Panc1 (cell line): ENCODE results near the gene ACER3.
A peak's percentile ranks its signal among the peaks of the same experiment; 100 is the strongest.

Experiments used
- CTCF ChIP-seq: fragments of 450-650 bp; IDR thresholded peaks from 2 replicates; pipeline ENCODE4 v1.5.1; 2017; ENCODE audit warnings: mild to moderate bottlenecking
- POLR2AphosphoS5 ChIP-seq: IDR thresholded peaks from 2 replicates; pipeline ENCODE4 v1.6.1; 2012; ENCODE audit warnings: mild to moderate bottlenecking, low read depth, low read length, moderate library complexity
- REST ChIP-seq, 2 experiments: IDR thresholded peaks; 2 replicates each; pipeline ENCODE4 v1.6.1; 2011 to 2012; ENCODE audit warnings: low read depth in 2 of 2, control low read depth in 1 of 2, low read length in 1 of 2, mild to moderate bottlenecking in 1 of 2, moderate library complexity in 1 of 2; ENCODE audit not compliant: insufficient read depth in 1 of 2
- TCF7L2 ChIP-seq: IDR thresholded peaks from 2 replicates; pipeline ENCODE4 v1.6.1; 2011; ENCODE audit warnings: mild to moderate bottlenecking, low read depth, low read length, inconsistent platforms

- TF ChIP-seq CTCF (peak; percentile 100), TCF7L2 (no peak), REST (IDR thresholded peaks at IDR 0.05; ENCODE audit: insufficient read depth in 1 of 2, low read depth in 2 of 2, low read length in 1 of 2) (no peak), POLR2AphosphoS5 (no peak)
Observed at GRCh38 chr11:77046060-77046501, 185.4 kb downstream of the ACER3 start.
